PFSK-1 (cell line): ENCODE results near the gene TBKBP1.

Experiments used
- REST ChIP-seq, 2 experiments: IDR thresholded peaks; 2 replicates each; pipeline versions ENCODE4 v1.6.1 to v1.8.0; 2011 to 2012; ENCODE audit warnings: low read depth in 2 of 2, low read length in 2 of 2, control low read depth in 1 of 2, inconsistent platforms in 1 of 2, mild to moderate bottlenecking in 1 of 2, moderate library complexity in 1 of 2; ENCODE audit not compliant: insufficient read depth in 1 of 2
- SIN3A ChIP-seq: IDR thresholded peaks from 2 replicates; pipeline ENCODE4 v1.6.1; 2012; ENCODE audit warnings: mild to moderate bottlenecking, low read length, moderate library complexity, borderline replicate concordance; ENCODE audit not compliant: insufficient read depth
- TAF1 ChIP-seq: IDR thresholded peaks from 2 replicates; pipeline ENCODE4 v1.6.1; 2012; ENCODE audit warnings: low read length, control low read depth, borderline replicate concordance; ENCODE audit not compliant: insufficient read depth

GRCh38 chr17:47660064-47660492, 33.9 kb upstream of the TBKBP1 start:
- TF ChIP-seq SIN3A (no peak), REST (IDR thresholded peaks at IDR 0.05; ENCODE audit: insufficient read depth in 1 of 2, low read depth in 2 of 2, low read length in 2 of 2) (no peak), TAF1 (no peak)
